A549 treated with AZD9567 at 1 μM for 4 hours (cell line): ENCODE measurements around the gene NEDD9. TPM values are rescaled to one million over a fixed set of nuclear protein-coding genes. Genes with fewer than 3 reads are reported as not detected.

Experiments
- total RNA-seq: library from RNA; stranded (reverse); fragments of 200-300 nt; extraction: Qiagen RNA extraction; gene quantifications from 5 replicates; pipeline ENCODE4 v1.2.3, GENCODE V29; 2022; ENCODE audit not compliant: insufficient read depth

Gene NEDD9
- 33.9 to 49.8 TPM (median 46.8 TPM) in 5 replicates for total RNA-seq

GRCh38 chr6:11232193-11232769 is at the start of gene NEDD9:
Gene NEDD9 (minus strand): TSS chr6:11232668. CDS start chr6:11232515, 153 bp downstream.

Other genes with a start within 250 kb of the NEDD9 start
- gene ELOVL2, start 188.4 kb downstream of the NEDD9 start, total RNA-seq, result 5.1 to 6.6 TPM (median 6.5 TPM) in 5 replicates
- gene SMIM13, start 138.8 kb downstream of the NEDD9 start, total RNA-seq, result 14.3 to 17.2 TPM (median 16.2 TPM) in 5 replicates
- not detected in 5 replicates for gene ERVFRD-1, start 120.9 kb downstream of the NEDD9 start, total RNA-seq